Measurements from ENCODE around the gene HMHB1. TPM values are rescaled to one million over a fixed set of nuclear protein-coding genes. Genes with fewer than 3 reads are reported as not detected.
A peak's percentile ranks its signal among the peaks of the same experiment; 100 is the strongest.

HMHB1 gene
- total and polyA plus RNA-seq, 2 experiments from 2014 or later = not detected

GRCh38 chr5:143819716-143820115, 7.8 kb downstream of the HMHB1 start:
- H3K27ac ChIP-seq = no peak overlapping the region
- H3K79me2 ChIP-seq = no peaks in the 10 kb centered on the region
- no peaks in the 10 kb centered on the region for H3K4me1 ChIP-seq (ENCODE audit: insufficient read depth)
- no peaks in the 10 kb centered on the region for H3K36me3 ChIP-seq (replicated peaks; ENCODE audit: insufficient read depth, low read depth)
- no peak overlapping the region for H3K4me2 ChIP-seq
- no peak overlapping the region for H3K4me3 ChIP-seq
- no peaks in the 10 kb centered on the region for H3K27me3 ChIP-seq
- no peaks in the 10 kb centered on the region for H3K9me2 ChIP-seq (replicated peaks; ENCODE audit: insufficient read depth)
- H3K9me3 ChIP-seq (ENCODE audit: low read depth) = no peaks in the 10 kb centered on the region
- no peak for DNase-seq (ENCODE audit: low spot score)
- no peak overlapping the region for H2AFZ ChIP-seq
- TF ChIP-seq EZH2 (IDR thresholded peaks at IDR 0.05; ENCODE audit: borderline replicate concordance) (no peak), CTCF (IDR thresholded peaks at IDR 0.05; ENCODE audit: poor library complexity) (no peak), EZH2phosphoT487 (IDR thresholded peaks at IDR 0.05; ENCODE audit: low read depth, severe bottlenecking, unreplicated experiment) (no peak)
- no peaks in the 10 kb centered on the region for H4K20me1 ChIP-seq (ENCODE audit: insufficient read depth, poor library complexity, severe bottlenecking)

GRCh38 chr5:143820451-143820850, 8.5 kb downstream of the HMHB1 start:
- Histone ChIP-seq H2AFZ (no peak overlapping the region), H3K9me2 (replicated peaks; ENCODE audit: insufficient read depth) (no peaks in the 10 kb centered on the region), H3K9me3 (ENCODE audit: low read depth) (no peaks in the 10 kb centered on the region), H3K27me3 (no peaks in the 10 kb centered on the region), H3K27ac (no peak overlapping the region), H3K79me2 (no peaks in the 10 kb centered on the region), H4K20me1 (ENCODE audit: insufficient read depth, poor library complexity, severe bottlenecking) (no peaks in the 10 kb centered on the region), H3K4me3 (no peak overlapping the region), H3K4me2 (no peak overlapping the region), H3K36me3 (replicated peaks; ENCODE audit: insufficient read depth, low read depth) (no peaks in the 10 kb centered on the region), H3K4me1 (ENCODE audit: insufficient read depth) (no peaks in the 10 kb centered on the region)
- 89% methylated on average over 2 of the region's 2 CpGs for WGBS (ENCODE audit: low lambda C conversion rate, missing lambda C conversion rate)
- no peak for DNase-seq (ENCODE audit: low spot score)
- TF ChIP-seq CTCF (IDR thresholded peaks at IDR 0.05; ENCODE audit: poor library complexity) = no peak
- no peak for TF ChIP-seq EZH2 (IDR thresholded peaks at IDR 0.05; ENCODE audit: borderline replicate concordance)
- TF ChIP-seq EZH2phosphoT487 (IDR thresholded peaks at IDR 0.05; ENCODE audit: low read depth, severe bottlenecking, unreplicated experiment) = no peak

- no peaks in the 10 kb centered on the region for H3K9me3 ChIP-seq (ENCODE audit: low read depth)
- H3K27ac ChIP-seq = no peak overlapping the region
- H3K9me2 ChIP-seq (replicated peaks; ENCODE audit: insufficient read depth) = no peaks in the 10 kb centered on the region
- no peaks in the 10 kb centered on the region for H4K20me1 ChIP-seq (ENCODE audit: insufficient read depth, poor library complexity, severe bottlenecking)
- no peaks in the 10 kb centered on the region for H3K36me3 ChIP-seq (replicated peaks; ENCODE audit: insufficient read depth, low read depth)
- no peaks in the 10 kb centered on the region for H3K79me2 ChIP-seq
- peak; percentile 89 for DNase-seq (ENCODE audit: low spot score)
- no peak overlapping the region for H3K4me3 ChIP-seq
- H3K4me2 ChIP-seq = no peak overlapping the region
- TF ChIP-seq EZH2 (IDR thresholded peaks at IDR 0.05; ENCODE audit: borderline replicate concordance) = no peak
- TF ChIP-seq CTCF (IDR thresholded peaks at IDR 0.05; ENCODE audit: poor library complexity) = peak; percentile 85
- H3K4me1 ChIP-seq (ENCODE audit: insufficient read depth) = no peaks in the 10 kb centered on the region
- H2AFZ ChIP-seq = no peak overlapping the region
- 47% methylated on average over 8 of the region's 8 CpGs for WGBS (ENCODE audit: low lambda C conversion rate, missing lambda C conversion rate)
- no peaks in the 10 kb centered on the region for H3K27me3 ChIP-seq
Measured at GRCh38 chr5:143824851-143825720, 13.1 kb downstream of the HMHB1 start.
